T-cell (primary cell): ENCODE results near the gene CNDP2. TPM values are rescaled to one million over a fixed set of nuclear protein-coding genes. Genes with fewer than 3 reads are reported as not detected.

ENCODE experiments used
- total RNA-seq, 35 experiments: library from RNA in 6 of 35; stranded (reverse) in 6 of 35; fragments of 120-200 nt in 1 of 35; gene quantifications; one replicate each; pipeline versions ENCODE4 v1.2.1 to v1.2.4 and lab custom pipeline; 2013 to 2026

The CNDP2 gene
- total RNA-seq, 5 donors from 2014 or later (not counting 1 experiment from before 2014, with no cell fraction given), result 113 to 150 (median 137) TPM

Other genes starting within 250 kb of the CNDP2 start
- 10 to 100 TPM; 14.4 to 28.8 (median 25.1) TPM for gene CYB5A, start 204.4 kb upstream of the CNDP2 start, total RNA-seq
- not detected for gene C18orf63, start 180.5 kb upstream of the CNDP2 start, total RNA-seq
- gene DIPK1C, start 39.1 kb upstream of the CNDP2 start, total RNA-seq, result not detected
- gene CNDP1, start 38.1 kb downstream of the CNDP2 start, total RNA-seq, result under 1 TPM in 2 of 5 donors, not detected in 3; 0.16 to 0.76 TPM
- 10 to 100 TPM; 22.9 to 37.4 (median 24.4) TPM for gene ZNF407, start 101.5 kb downstream of the CNDP2 start, total RNA-seq